ENCODE data around the gene CACNA1B.
"Not testable (repeated sequence)": the region's sequence is repeated elsewhere in the genome, so short reads cannot be mapped to it uniquely, and the experiment has no call there.

The CACNA1B gene

GRCh38 chr9:138073408-138073807, 195.8 kb downstream of the CACNA1B start:
- DNase-seq (ENCODE audit: low spot score): no peak

GRCh38 chr9:138073808-138074207, 196.2 kb downstream of the CACNA1B start:
- no peak for DNase-seq (ENCODE audit: low spot score)

GRCh38 chr9:138074516-138074915, 196.9 kb downstream of the CACNA1B start:
- no peak for DNase-seq (ENCODE audit: low spot score)

GRCh38 chr9:138075496-138075895, 197.9 kb downstream of the CACNA1B start:
- no peak for DNase-seq (ENCODE audit: low spot score)

GRCh38 chr9:138075961-138076649, 198.5 kb downstream of the CACNA1B start:
- no peak for DNase-seq (ENCODE audit: low spot score)

GRCh38 chr9:138076650-138077009, 199.0 kb downstream of the CACNA1B start:
- no peak for DNase-seq (ENCODE audit: low spot score)

GRCh38 chr9:138077126-138077525, 199.5 kb downstream of the CACNA1B start:
- DNase-seq (ENCODE audit: low spot score): no peak

GRCh38 chr9:138077898-138078540, 200.4 kb downstream of the CACNA1B start:
- DNase-seq (ENCODE audit: low spot score): no peak

GRCh38 chr9:138078846-138079245, 201.3 kb downstream of the CACNA1B start:
- no peak for DNase-seq (ENCODE audit: low spot score)

- no peak for DNase-seq (ENCODE audit: low spot score)
Measured at GRCh38 chr9:138080979-138081378, 203.4 kb downstream of the CACNA1B start.

GRCh38 chr9:138082918-138083636, 205.5 kb downstream of the CACNA1B start:
- no peak for DNase-seq (ENCODE audit: low spot score)

GRCh38 chr9:138083873-138084272, 206.3 kb downstream of the CACNA1B start:
- DNase-seq (ENCODE audit: low spot score): no peak

- DNase-seq (ENCODE audit: low spot score): no peak
Measured at GRCh38 chr9:138085568-138085967, 208.0 kb downstream of the CACNA1B start.

- not testable (repeated sequence) for DNase-seq (ENCODE audit: low spot score)
Measured at GRCh38 chr9:138092057-138092456, 214.5 kb downstream of the CACNA1B start.

GRCh38 chr9:138094028-138094427, 216.4 kb downstream of the CACNA1B start:
- DNase-seq (ENCODE audit: low spot score): no peak

GRCh38 chr9:138095813-138096518, 218.4 kb downstream of the CACNA1B start:
- DNase-seq (ENCODE audit: low spot score): no peak

- no peak for DNase-seq (ENCODE audit: low spot score)
Measured at GRCh38 chr9:138096519-138096845, 218.9 kb downstream of the CACNA1B start.

- no peak for DNase-seq (ENCODE audit: low spot score)
Measured at GRCh38 chr9:138097501-138097991, 220.0 kb downstream of the CACNA1B start.

- no peak for DNase-seq (ENCODE audit: low spot score)
Measured at GRCh38 chr9:138098116-138098907, 220.7 kb downstream of the CACNA1B start.

GRCh38 chr9:138098908-138099791, 221.6 kb downstream of the CACNA1B start:
- no peak for DNase-seq (ENCODE audit: low spot score)

All from SW480 (cell line).